GM13977 (cell line): ENCODE measurements around the gene HBE1.
"Not testable (repeated sequence)": the region's sequence is repeated elsewhere in the genome, so short reads cannot be mapped to it uniquely, and the experiment has no call there.

Source experiments
- DNase-seq: peaks from one replicate; pipeline ENCODE4 v3.0.0; 2012; ENCODE audit warnings: low spot score
- in situ Hi-C: fragments of 300-500 bp; cut with MboI; formaldehyde crosslinking; loops from one replicate; pipeline ENCODE4 v1.12.0; 2022; ENCODE audit warnings: low sequenced_read_pairs, low pct_unique_long_range_greater_than_20kb, mixed read lengths, inconsistent platforms; ENCODE audit not compliant: unreplicated experiment
- TF ChIP-seq, protein P1 (sequence below): IDR thresholded peaks from 2 replicates; pipeline ENCODE4 v1.5.1; 2012; ENCODE audit warnings: mild to moderate bottlenecking, control low read depth; ENCODE audit not compliant: insufficient read depth; ENCODE audit errors: extremely low read depth, missing control alignments

The HBE1 gene

DNA sequence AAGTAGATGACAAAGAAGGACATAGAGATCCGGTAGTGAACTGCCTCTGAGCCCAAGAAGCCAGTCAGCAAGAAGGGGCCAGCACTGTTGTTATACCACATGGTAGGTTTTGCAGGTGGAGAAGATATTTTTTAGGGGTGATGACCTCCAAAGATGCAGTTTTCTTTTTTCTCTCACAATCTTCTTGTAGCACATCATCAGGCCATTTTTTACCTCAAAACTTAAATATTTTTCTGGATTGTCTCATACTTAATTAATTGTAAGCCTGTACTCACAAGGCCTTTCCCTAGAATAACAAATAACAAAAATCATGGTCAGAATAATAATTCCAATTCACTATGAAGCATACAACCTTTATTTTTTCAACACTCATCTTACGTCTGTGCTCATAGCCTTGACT lies 32.1 kb upstream of the HBE1 start, which contains the start of gene OR51B4:
Gene OR51B4 (minus strand): TSS at position 101 of the 400 bp plus-strand sequence. CDS start 0 bp downstream, at position 101.
- no peak for DNase-seq
- TF ChIP-seq, protein P1, sequence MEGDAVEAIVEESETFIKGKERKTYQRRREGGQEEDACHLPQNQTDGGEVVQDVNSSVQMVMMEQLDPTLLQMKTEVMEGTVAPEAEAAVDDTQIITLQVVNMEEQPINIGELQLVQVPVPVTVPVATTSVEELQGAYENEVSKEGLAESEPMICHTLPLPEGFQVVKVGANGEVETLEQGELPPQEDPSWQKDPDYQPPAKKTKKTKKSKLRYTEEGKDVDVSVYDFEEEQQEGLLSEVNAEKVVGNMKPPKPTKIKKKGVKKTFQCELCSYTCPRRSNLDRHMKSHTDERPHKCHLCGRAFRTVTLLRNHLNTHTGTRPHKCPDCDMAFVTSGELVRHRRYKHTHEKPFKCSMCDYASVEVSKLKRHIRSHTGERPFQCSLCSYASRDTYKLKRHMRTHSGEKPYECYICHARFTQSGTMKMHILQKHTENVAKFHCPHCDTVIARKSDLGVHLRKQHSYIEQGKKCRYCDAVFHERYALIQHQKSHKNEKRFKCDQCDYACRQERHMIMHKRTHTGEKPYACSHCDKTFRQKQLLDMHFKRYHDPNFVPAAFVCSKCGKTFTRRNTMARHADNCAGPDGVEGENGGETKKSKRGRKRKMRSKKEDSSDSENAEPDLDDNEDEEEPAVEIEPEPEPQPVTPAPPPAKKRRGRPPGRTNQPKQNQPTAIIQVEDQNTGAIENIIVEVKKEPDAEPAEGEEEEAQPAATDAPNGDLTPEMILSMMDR, result no peak
- in situ Hi-C loops, result no loop called here

DNA sequence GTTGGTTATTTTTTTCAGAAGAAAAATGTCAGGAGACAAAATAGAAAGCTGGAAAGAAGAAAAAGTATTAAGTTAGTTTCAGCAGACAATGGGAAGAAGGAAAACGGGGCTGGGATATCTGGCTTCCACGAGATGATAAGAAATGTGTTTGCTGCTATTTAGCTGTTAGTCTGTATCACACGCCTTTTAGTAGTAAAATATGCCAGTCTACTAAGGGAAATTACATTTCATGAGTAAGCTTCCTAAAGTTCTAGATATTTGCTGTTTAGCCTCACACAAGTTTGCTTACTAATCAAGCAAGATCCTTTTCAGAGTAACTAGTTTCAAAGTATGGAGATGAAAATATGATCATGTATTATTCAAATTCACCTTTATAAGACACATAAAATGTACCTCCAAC lies 30.5 kb upstream of the HBE1 start:
- in situ Hi-C loops, result no loop called here
- TF ChIP-seq, protein P1, result no peak
- DNase-seq, result no peak

DNA sequence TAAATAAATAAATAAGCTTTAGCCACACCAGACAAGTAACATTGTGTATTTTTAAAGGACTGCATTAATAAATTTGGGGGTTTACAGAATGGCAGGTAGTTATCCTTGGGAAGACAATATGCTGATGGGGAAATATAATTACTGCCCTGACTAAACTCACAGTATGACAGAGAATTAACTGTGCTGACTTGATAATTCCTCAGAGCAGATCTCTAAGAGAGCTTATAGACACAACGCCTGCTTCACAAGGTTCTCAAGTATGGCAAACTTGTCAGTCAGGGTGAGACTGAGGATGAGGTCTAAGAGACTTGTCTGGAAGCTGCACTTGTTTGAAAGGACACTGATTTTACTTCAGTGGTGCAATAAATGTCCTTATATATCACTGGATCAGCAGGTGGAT lies 28.7 kb upstream of the HBE1 start:
- in situ Hi-C loops, result no loop called here
- no peak for DNase-seq
- TF ChIP-seq, protein P1, result no peak

DNA sequence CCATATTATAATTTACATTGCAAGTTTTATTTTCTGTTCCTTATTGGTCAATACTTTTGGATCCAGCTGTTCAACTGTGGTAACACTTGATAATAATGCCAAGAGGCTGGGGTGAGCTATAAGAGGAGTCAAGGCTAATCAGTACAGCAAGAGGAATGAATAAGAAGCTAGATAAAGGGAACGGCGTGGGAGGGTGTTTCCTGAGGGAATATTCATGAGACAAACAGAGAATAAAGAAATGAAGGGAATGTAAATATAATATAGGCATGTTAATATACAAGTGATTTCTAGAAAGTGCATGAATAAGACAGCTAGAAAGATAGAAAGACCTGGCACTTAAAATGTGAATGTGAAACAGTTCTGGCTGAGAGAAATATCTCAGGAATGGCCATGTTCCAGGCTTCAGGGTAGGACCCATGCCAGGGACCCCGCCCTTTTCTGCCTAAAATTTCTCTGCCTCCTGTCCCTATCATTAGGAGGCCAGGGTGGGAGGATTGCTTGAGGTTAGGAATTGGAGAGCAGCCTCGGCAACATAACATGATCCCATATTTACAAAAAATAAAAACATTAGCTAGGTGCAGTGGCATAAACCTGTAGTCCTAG lies 28.1 kb upstream of the HBE1 start:
- no peak for DNase-seq
- TF ChIP-seq, protein P1, result no peak
- in situ Hi-C loops, result no loop called here

DNA sequence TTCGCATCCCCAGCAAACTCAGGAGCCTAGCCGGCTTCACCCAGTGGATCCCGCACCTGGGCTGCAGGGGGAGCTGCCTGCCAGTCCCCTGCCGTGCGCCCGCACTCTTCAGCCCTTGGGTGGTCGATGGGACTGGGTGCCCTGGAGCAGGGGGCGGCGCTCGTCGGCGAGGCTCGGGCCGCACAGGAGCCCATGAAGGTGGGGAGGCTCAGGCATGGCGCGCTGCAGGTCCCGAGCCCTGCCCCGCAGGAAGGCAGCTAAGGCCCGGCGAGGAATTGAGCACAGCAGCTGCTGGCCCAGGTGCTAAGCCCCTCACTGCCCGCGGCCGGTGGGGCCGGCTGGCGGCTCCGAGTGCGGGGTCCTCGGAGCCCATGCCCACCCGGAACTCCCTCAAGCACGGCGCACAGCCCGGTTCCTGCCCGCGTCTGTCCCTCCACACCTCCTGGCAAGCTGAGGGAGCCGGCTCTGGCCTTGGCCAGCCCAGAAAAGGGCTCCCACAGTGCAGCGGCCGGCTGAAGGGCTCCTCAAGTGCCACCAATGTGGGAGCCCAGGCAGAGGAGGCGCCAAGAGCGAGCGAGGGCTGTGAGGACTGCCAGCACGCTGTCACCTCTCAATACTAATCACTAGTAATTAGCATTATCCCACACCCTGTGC lies 24.7 kb upstream of the HBE1 start:
- DNase-seq, in situ Hi-C loops: not testable (repeated sequence)

DNA sequence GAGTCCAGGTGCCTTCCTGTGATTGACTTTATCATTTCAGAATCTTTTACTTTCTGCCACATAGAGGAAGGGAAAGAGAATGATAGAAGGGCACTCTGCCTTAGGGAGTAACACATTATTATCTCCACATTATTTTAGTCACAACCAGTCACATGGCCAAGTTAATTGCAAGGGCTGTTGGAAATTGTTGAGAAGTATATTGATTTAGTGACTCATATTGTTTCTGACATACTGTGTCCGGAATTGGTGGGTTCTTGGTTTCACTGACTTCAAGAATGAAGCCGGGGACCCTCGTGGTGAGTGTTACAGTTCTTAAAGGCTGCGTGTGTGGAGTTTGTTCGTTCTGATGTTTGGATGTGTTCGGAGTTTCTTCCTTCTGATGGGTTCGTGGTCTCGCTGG lies 23.3 kb upstream of the HBE1 start:
- TF ChIP-seq, protein P1, result no peak
- no peak for DNase-seq
- in situ Hi-C loops, result no loop called here

DNA sequence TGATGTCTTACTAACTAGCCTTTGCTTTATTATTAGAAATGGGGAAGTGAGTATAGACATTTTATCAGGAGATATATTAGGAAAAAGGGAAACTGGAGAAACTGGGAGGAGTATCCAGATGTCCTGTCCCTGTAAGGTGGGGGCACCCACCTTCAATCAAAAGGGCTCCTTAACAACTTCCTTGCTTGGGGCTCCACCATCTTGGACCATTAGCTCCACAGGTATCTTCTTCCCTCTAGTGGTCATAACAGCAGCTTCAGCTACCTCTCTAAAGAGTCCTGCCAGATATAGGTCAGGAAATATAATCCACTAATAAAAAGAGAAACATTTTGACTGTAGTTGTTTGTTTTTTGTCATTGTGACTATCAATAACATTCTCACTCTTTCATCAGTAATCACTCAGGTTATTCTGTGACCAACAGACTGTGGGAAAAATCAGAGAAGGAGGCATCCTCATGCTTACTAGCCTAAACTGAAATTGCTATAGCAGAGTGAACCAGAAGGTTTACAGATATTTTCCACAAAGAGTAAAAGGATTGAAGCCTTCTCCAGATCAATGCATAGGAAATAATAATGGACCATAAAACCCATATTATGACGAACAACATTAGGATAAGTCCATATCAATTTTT lies 21.6 kb upstream of the HBE1 start:
- peak; percentile 59 for DNase-seq
- TF ChIP-seq, protein P1, result peak; percentile 67
- in situ Hi-C loops, result no loop called here
